ENCODE results near the gene ARHGEF3. TPM values are rescaled to one million over a fixed set of nuclear protein-coding genes. Genes with fewer than 3 reads are reported as not detected.

The ARHGEF3 gene
- polyA plus RNA-seq, 1 donor = 29.1 TPM

DNA sequence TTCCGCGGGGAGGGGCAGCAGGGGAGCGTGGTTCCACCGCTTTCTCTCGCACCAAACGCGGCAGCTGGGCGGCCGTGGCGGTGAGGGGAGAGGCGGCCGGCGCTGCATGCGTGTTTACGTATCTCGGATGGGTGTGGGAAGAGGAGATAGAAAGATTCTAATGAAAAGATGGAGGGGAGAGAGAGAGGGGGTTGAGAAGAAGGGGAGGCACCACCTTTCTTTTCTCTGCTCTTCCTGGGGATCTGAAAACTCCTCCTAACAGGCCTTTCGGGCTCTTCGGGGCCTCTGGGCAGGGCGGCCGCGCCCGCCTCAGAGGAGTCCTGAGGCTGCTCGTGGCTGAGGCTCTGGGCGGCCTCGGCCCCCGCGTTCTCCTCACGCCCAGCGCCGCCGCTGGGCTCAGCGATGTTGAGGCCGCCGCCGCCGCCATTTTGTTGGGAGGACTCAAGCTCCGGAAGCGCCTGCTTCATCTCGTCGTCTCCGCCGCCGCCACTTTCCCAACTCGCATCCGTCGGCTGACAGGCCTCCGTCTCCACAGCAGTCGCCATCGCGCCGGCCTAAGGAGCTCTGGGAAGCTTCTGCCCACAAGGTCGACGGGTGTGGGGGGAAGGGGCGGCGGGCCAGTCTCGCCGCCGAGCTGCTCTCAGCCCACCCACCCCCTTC lies 119.2 kb downstream of the ARHGEF3 start:
- DNase-seq (ENCODE audit: low read depth) = peak; percentile 29

DNA sequence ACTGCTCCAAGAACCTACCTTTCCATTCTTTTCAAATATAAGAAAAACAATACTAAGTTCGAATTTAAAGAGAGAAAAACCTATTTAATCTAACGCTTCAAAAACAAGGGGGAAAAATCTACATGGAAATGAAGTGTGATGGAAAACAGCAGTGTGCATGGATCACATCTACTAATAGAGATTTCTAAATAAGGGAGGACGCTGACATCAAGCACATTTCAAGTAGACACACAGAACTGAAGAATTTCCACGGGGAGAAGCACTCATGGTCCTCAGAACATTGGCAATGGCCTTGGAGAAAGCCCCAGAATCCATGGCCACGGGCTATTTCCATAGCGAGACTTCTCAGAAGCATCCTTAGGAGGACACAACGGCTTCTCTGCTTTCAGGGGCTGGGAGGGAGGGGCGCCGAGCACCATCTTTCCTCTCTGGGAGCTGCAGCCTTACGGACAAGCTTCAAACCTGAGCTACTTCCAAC lies 119.7 kb downstream of the ARHGEF3 start:
- DNase-seq (ENCODE audit: low read depth) = no peak

DNA sequence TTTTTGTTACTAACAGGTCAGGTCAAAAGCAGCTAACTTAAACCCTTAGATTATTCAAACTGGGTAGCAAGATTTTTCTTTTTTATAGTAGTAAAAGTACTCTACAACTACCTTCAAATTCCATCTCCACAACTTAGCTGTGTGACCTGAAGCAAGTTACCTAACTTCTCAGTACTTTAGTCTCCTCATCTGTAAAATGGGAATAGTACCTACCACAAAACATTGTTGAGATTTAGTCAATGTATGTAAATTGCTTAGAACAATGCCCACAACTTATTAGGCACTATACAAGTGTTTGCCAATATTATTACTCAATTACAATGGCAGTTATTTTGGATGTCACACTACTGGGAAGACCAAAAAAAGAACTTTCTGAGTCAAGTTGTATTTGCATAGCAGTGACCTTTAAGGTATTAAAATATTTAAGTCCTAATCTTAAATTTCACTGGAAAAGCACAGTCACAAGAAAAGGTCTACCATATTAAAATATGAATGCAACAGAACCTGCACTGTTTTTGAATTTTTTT lies 121.6 kb downstream of the ARHGEF3 start:
- no peak for DNase-seq (ENCODE audit: low read depth)

Other genes with a start within 250 kb of the ARHGEF3 start
- gene CCDC66, start 244.8 kb downstream of the ARHGEF3 start, polyA plus RNA-seq (ENCODE audit: insufficient read length) = 19.0 TPM
- 36.9 TPM for gene TASOR, start 118.7 kb downstream of the ARHGEF3 start, polyA plus RNA-seq (ENCODE audit: insufficient read length)